A549 (cell line): ENCODE results near the gene GBF1. TPM values are rescaled to one million over a fixed set of nuclear protein-coding genes. Genes with fewer than 3 reads are reported as not detected.

ENCODE experiments used
- ATAC-seq, 2 experiments: fragments of 200-7000 bp in 1 of 2; fragments of >200 bp in 1 of 2; cut with Nextera tagmentation in 1 of 2; cut with Tn5 transposase in 1 of 2; 3 replicates each; pipeline versions ENCODE4 v1.8.0 to v1.9.1; 2018 to 2020; ENCODE audit warnings: mild to moderate bottlenecking in 1 of 2, moderate library complexity in 1 of 2
- CTCF ChIA-PET: fragments of 300-600 bp; sonication (Branson Sonifier 250); formaldehyde crosslinking; extraction: SDS; loops from one replicate; lab custom pipeline; 2021; ENCODE audit warnings: antibody characterized with exemption, inconsistent platforms; lab: Yijun Ruan, JAX
- POLR2A ChIA-PET: fragments of 350-600 bp; formaldehyde crosslinking; extraction: SDS; loops from one replicate; lab custom pipeline; 2021; ENCODE audit warnings: antibody characterized with exemption, inconsistent platforms; lab: Yijun Ruan, JAX
- DNase-seq, 2 experiments: peaks; one replicate each; pipeline versions ENCODE4 v3.0.0 to v3.0.0-alpha.2; 2011 to 2016; ENCODE audit warnings: low read depth in 1 of 2, low spot score in 1 of 2
- FAIRE-seq: peaks from 2 replicates; lab custom pipeline; 2011; peaks lifted over from hg19 to GRCh38; lab: Jason Lieb, UNC
- H3K27ac ChIP-seq, 2 experiments: fragments of >200 bp; sonication (Bioruptor Twin); formaldehyde crosslinking; 3 replicates each; pipeline ENCODE4 v1.5.1; 2016 to 2017
- H3K4me1 ChIP-seq: fragments of >200 bp; sonication (Bioruptor Twin); formaldehyde crosslinking; 3 replicates; pipeline ENCODE4 v1.6.1; 2016
- H3K4me2 ChIP-seq: fragments of >200 bp; sonication (Bioruptor Twin); formaldehyde crosslinking; 3 replicates; pipeline ENCODE4 v1.6.1; 2016
- H3K4me3 ChIP-seq: fragments of >200 bp; sonication (Bioruptor Twin); formaldehyde crosslinking; 3 replicates; pipeline ENCODE4 v1.5.1; 2016
- H3K9me3 ChIP-seq: fragments of >200 bp; sonication (Bioruptor Twin); formaldehyde crosslinking; 3 replicates; pipeline ENCODE4 v1.6.1; 2016
- BHLHE40 ChIP-seq: IDR thresholded peaks from 2 replicates; pipeline ENCODE4 v1.6.1; 2012; ENCODE audit warnings: low read depth, low read length, inconsistent platforms
- CBX8 ChIP-seq: fragments of 200-600 bp; sonication (generic); IDR thresholded peaks from 2 replicates; pipeline ENCODE4 v1.6.1; 2016
- CEBPB ChIP-seq, 2 experiments: fragments of >200 bp in 1 of 2; sonication (Bioruptor Twin) in 1 of 2; formaldehyde crosslinking in 1 of 2; IDR thresholded peaks; 2 replicates each; pipeline ENCODE4 v1.6.1; 2012 to 2016
- EHMT2 ChIP-seq: fragments of 200-600 bp; sonication (generic); IDR thresholded peaks from 2 replicates; pipeline ENCODE4 v1.6.1; 2016; ENCODE audit warnings: antibody characterized with exemption, low read depth, mild to moderate bottlenecking, moderate library complexity
- ELK1 ChIP-seq: fragments of 150-350 bp; IDR thresholded peaks from 2 replicates; pipeline ENCODE4 v1.6.1; 2014; ENCODE audit warnings: low read depth, mild to moderate bottlenecking, low read length
- ESRRA ChIP-seq: fragments of 150-350 bp; IDR thresholded peaks from 2 replicates; pipeline ENCODE4 v1.6.1; 2014; ENCODE audit warnings: mild to moderate bottlenecking, low read length, borderline replicate concordance
- FOSB ChIP-seq: fragments of 250-450 bp; sonication (Bioruptor Pico); IDR thresholded peaks from 2 replicates; pipeline ENCODE4 v1.5.0; 2020; ENCODE audit warnings: mild to moderate bottlenecking, moderate library complexity
- FOSL2 ChIP-seq, 2 experiments: fragments of 450-650 bp in 1 of 2; fragments of >200 bp in 1 of 2; sonication (Bioruptor Twin) in 1 of 2; formaldehyde crosslinking; IDR thresholded peaks; 2 replicates each; pipeline versions ENCODE4 v1.5.0 to v1.6.1; 2016 to 2020; ENCODE audit warnings: mild to moderate bottlenecking in 1 of 2, moderate library complexity in 1 of 2
- GATA3 ChIP-seq: IDR thresholded peaks from 2 replicates; pipeline ENCODE4 v1.6.1; 2012; ENCODE audit warnings: borderline replicate concordance
- HES2 ChIP-seq: fragments of >200 bp; sonication (Bioruptor Twin); formaldehyde crosslinking; IDR thresholded peaks from 2 replicates; pipeline ENCODE4 v1.6.1; 2016
- HEYL ChIP-seq: fragments of 250-450 bp; sonication (Bioruptor Pico); IDR thresholded peaks from 2 replicates; pipeline ENCODE4 v1.8.0; 2021; ENCODE audit warnings: mild to moderate bottlenecking, moderate library complexity
- MAZ ChIP-seq: fragments of 150-350 bp; IDR thresholded peaks from 2 replicates; pipeline ENCODE4 v1.6.1; 2014; ENCODE audit warnings: antibody characterized with exemption, low read depth, low read length, borderline replicate concordance
- NFE2L2 ChIP-seq: fragments of 150-350 bp; conservative IDR thresholded peaks from 2 replicates; pipeline ENCODE4 v1.6.1; 2014; ENCODE audit warnings: low read length
- RAD21 ChIP-seq, 2 experiments: fragments of >200 bp in 1 of 2; sonication (Bioruptor Twin) in 1 of 2; formaldehyde crosslinking in 1 of 2; IDR thresholded peaks in 1 of 2; conservative IDR thresholded peaks in 1 of 2; 2 replicates in 1 of 2; 3 replicates in 1 of 2; pipeline ENCODE4 v1.6.1; 2012 to 2018; ENCODE audit warnings: inconsistent platforms in 1 of 2
- REST ChIP-seq: fragments of 200-600 bp; sonication (generic); IDR thresholded peaks from 2 replicates; pipeline ENCODE4 v1.6.1; 2016; ENCODE audit warnings: antibody characterized with exemption, mild to moderate bottlenecking, moderate library complexity
- RFX5 ChIP-seq: fragments of 450-650 bp; IDR thresholded peaks from 2 replicates; pipeline ENCODE4 v1.7.1; 2014; ENCODE audit warnings: antibody characterized with exemption, mild to moderate bottlenecking, moderate library complexity
- SREBF2 ChIP-seq: fragments of 450-650 bp; IDR thresholded peaks from 2 replicates; pipeline ENCODE4 v1.6.1; 2014; ENCODE audit warnings: mild to moderate bottlenecking, moderate library complexity
- TP53 ChIP-seq: fragments of 250-450 bp; sonication (Bioruptor Pico); IDR thresholded peaks from 2 replicates; pipeline ENCODE4 v1.5.0; 2021; ENCODE audit warnings: mild to moderate bottlenecking, moderate library complexity
- USF2 ChIP-seq: fragments of 450-650 bp; IDR thresholded peaks from 2 replicates; pipeline ENCODE4 v1.6.1; 2014; ENCODE audit warnings: antibody characterized with exemption
- ZC3H11A ChIP-seq: fragments of 450-650 bp; IDR thresholded peaks from 2 replicates; pipeline ENCODE4 v1.6.1; 2014; ENCODE audit warnings: antibody characterized with exemption, mild to moderate bottlenecking
- ZNF302 ChIP-seq: fragments of 250-450 bp; sonication (Bioruptor Pico); IDR thresholded peaks from 2 replicates; pipeline ENCODE4 v1.9.0; 2021; ENCODE audit warnings: inconsistent platforms, mild to moderate bottlenecking, moderate library complexity
- WGBS: methylation state at CpG from one replicate; pipeline ENCODE4 v1.1.6; 2017; ENCODE audit errors: missing lambda C conversion rate; 5-methylcytosine and 5-hydroxymethylcytosine counted together
- polyA plus RNA-seq, 4 experiments: library from polyadenylated mRNA; depleted of rRNA in 3 of 4; stranded (reverse); fragments of >200 nt; fragmentation: RNase III in 1 of 4; extraction: RNeasy Plus Mini Kit Qiagen cat#74134 plus additional on column Dnase treatment in 1 of 4; gene quantifications; 2 replicates in 3 of 4; 3 replicates in 1 of 4; pipeline ENCODE4 v1.2.3, GENCODE V29; 2011 to 2017

The GBF1 gene
- polyA plus RNA-seq, 2 of the 4 experiments (the other 2 are of a cell fraction) = 20.4 to 21.3 TPM

GRCh38 chr10:102302611-102303010, 57.3 kb downstream of the GBF1 start:
- ChIA-PET CTCF (interaction anchor here (0.6 to 2.0 kb wide), 4 partner anchors 10 to 52 kb away, joined by 3 to 7 read pairs (median 4); no protein-coding TSS in a partner anchor), POLR2A (no interaction called here)
- no peak overlapping the region for H3K4me2 ChIP-seq
- H3K27ac ChIP-seq = no peak overlapping the region
- no peak for FAIRE-seq
- no peak overlapping the region for H3K4me3 ChIP-seq
- peak in 1 of 2 experiments; percentile 34; a peak in 1 of 6 replicates for ATAC-seq
- TF ChIP-seq GATA3 (no peak), BHLHE40 (no peak), NFE2L2 (no peak), CEBPB (IDR thresholded peaks at IDR 0.05) (no peak), HES2 (no peak), FOSB (no peak), TP53 (no peak), ESRRA (no peak), MAZ (no peak), EHMT2 (no peak), ZNF302 (no peak), RFX5 (no peak), RAD21 (conservative IDR thresholded peaks at IDR 0.05 in 1 of 2, IDR thresholded peaks at IDR 0.05 in 1 of 2) (no peak), ELK1 (no peak), HEYL (CRISPR knock-in tag) (no peak), SREBF2 (no peak), CBX8 (no peak)
- H3K9me3 ChIP-seq = no peaks in the 10 kb centered on the region
- H3K4me1 ChIP-seq = peaks cover 13% of the 10 kb centered on the region
- WGBS = 75% methylated on average over 2 of the region's 2 CpGs
- no peak for DNase-seq

- WGBS = 81% methylated on average over 1 of the region's 1 CpG
These were observed 60.7 kb downstream of the GBF1 start for GRCh38 chr10:102306006-102306405.

More at GRCh38 chr10:102306006-102306405, 60.7 kb downstream of the GBF1 start:
- CTCF ChIA-PET = interaction anchor here (0.9 to 2.1 kb wide), 4 partner anchors 17 to 76 kb away, joined by 3 to 12 read pairs (median 6); no protein-coding TSS in a partner anchor
- TF ChIP-seq USF2 = no peak
- TF ChIP-seq ZC3H11A = no peak
- TF ChIP-seq REST = no peak
- TF ChIP-seq ELK1 = no peak
- TF ChIP-seq FOSL2 (IDR thresholded peaks at IDR 0.05) = no peak
- no peak for TF ChIP-seq FOSL2 (CRISPR knock-in tag; IDR thresholded peaks at IDR 0.05)
- TF ChIP-seq BHLHE40 = no peak
- Histone ChIP-seq H3K9me3 (no peaks in the 10 kb centered on the region), H3K4me3 (no peak overlapping the region), H3K4me1 (peaks cover 17% of the 10 kb centered on the region), H3K27ac (no peak overlapping the region), H3K4me2 (no peak overlapping the region)
- ATAC-seq (no peak), FAIRE-seq (no peak), DNase-seq (no peak)
- POLR2A ChIA-PET = no interaction called here
